ENCODE measurements around the gene RRP36.

Gene RRP36

DNA sequence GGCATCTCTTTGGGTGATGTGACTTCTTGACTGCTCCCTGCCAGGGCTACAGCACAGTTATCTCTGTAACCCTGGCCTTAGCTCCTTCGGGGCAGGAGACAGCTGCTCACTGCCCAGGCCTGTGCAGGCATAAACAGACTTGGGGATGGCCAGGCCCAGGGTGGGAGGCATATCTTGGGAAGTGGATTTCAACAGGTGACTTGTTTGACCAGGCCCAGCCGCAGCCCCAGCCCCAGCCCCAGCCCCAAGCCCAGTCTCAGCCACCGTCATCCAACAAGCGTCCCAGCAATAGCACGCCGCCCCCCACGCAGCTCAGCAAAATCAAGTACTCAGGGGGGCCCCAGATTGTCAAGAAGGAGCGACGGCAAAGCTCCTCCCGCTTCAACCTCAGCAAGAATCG, 15.2 kb upstream of the RRP36 start:
- TF ChIP-seq, protein P1, sequence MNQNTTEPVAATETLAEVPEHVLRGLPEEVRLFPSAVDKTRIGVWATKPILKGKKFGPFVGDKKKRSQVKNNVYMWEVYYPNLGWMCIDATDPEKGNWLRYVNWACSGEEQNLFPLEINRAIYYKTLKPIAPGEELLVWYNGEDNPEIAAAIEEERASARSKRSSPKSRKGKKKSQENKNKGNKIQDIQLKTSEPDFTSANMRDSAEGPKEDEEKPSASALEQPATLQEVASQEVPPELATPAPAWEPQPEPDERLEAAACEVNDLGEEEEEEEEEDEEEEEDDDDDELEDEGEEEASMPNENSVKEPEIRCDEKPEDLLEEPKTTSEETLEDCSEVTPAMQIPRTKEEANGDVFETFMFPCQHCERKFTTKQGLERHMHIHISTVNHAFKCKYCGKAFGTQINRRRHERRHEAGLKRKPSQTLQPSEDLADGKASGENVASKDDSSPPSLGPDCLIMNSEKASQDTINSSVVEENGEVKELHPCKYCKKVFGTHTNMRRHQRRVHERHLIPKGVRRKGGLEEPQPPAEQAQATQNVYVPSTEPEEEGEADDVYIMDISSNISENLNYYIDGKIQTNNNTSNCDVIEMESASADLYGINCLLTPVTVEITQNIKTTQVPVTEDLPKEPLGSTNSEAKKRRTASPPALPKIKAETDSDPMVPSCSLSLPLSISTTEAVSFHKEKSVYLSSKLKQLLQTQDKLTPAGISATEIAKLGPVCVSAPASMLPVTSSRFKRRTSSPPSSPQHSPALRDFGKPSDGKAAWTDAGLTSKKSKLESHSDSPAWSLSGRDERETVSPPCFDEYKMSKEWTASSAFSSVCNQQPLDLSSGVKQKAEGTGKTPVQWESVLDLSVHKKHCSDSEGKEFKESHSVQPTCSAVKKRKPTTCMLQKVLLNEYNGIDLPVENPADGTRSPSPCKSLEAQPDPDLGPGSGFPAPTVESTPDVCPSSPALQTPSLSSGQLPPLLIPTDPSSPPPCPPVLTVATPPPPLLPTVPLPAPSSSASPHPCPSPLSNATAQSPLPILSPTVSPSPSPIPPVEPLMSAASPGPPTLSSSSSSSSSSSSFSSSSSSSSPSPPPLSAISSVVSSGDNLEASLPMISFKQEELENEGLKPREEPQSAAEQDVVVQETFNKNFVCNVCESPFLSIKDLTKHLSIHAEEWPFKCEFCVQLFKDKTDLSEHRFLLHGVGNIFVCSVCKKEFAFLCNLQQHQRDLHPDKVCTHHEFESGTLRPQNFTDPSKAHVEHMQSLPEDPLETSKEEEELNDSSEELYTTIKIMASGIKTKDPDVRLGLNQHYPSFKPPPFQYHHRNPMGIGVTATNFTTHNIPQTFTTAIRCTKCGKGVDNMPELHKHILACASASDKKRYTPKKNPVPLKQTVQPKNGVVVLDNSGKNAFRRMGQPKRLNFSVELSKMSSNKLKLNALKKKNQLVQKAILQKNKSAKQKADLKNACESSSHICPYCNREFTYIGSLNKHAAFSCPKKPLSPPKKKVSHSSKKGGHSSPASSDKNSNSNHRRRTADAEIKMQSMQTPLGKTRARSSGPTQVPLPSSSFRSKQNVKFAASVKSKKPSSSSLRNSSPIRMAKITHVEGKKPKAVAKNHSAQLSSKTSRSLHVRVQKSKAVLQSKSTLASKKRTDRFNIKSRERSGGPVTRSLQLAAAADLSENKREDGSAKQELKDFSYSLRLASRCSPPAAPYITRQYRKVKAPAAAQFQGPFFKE (tag by site-specific recombination; IDR thresholded peaks at IDR 0.05; ENCODE audit: borderline replicate concordance) = no peak
- TF ChIP-seq SETDB1 (IDR thresholded peaks at IDR 0.05; ENCODE audit: insufficient read length, low read length) (no peak), ZNF354C (tag by site-specific recombination; IDR thresholded peaks at IDR 0.05; ENCODE audit: borderline replicate concordance, low read depth) (no peak), SP2 (tag by site-specific recombination; IDR thresholded peaks at IDR 0.05) (no peak), SCRT2 (tag by site-specific recombination; IDR thresholded peaks at IDR 0.05) (peak; percentile 85), ZNF792 (tag by site-specific recombination; IDR thresholded peaks at IDR 0.05) (no peak), ZBTB7A (tag by site-specific recombination; IDR thresholded peaks at IDR 0.05; ENCODE audit: low read depth) (no peak), KLF9 (tag by site-specific recombination; IDR thresholded peaks at IDR 0.05; ENCODE audit: low read depth) (no peak), ZBTB17 (tag by site-specific recombination; IDR thresholded peaks at IDR 0.05) (no peak)
- ChIA-PET POLR2A (interaction anchor here (1.5 to 1.7 kb wide), 3 partner anchors 10 to 22 kb away, joined by 3 to 11 read pairs (median 10); partner anchors contain the start of gene PPP2R5D), CTCF (interaction anchor here (0.6 to 0.8 kb wide), 3 partner anchors 94 to 502 kb away, joined by 3 to 5 read pairs (median 4); no protein-coding TSS in a partner anchor)
- no peak overlapping the region for H3K27ac ChIP-seq (ENCODE audit: extremely low read depth, low read depth, low read length)
- H3K4me3 ChIP-seq (ENCODE audit: low read depth, low read length) = no peak overlapping the region
- H3K36me3 ChIP-seq (ENCODE audit: control insufficient read depth in 2 of 2, insufficient read depth in 1 of 2, low read length in 2 of 2) = peaks cover 46 to 58% of the 10 kb centered on the region in 2 experiments
- H3K9me3 ChIP-seq (ENCODE audit: control insufficient read depth, insufficient read depth, low read depth, low read length) = no peaks in the 10 kb centered on the region
- no peaks in the 10 kb centered on the region for H3K4me1 ChIP-seq (ENCODE audit: control insufficient read depth, insufficient read depth, low read length)

DNA sequence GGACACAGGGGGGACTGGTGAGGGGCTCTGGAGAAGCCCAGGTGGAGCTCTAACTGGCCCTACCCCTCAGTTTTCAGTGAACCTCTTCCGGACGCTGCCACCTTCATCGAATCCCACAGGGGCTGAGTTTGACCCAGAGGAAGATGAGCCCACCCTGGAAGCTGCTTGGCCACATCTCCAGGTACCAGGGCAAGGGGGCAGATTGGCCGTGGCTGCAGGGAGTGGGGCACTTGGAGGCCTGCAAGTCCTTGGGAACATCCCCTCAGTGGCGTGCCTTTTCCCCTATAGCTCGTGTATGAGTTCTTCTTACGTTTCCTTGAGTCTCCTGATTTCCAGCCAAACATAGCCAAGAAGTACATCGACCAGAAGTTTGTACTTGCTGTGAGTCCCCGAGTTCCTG, 14.3 kb upstream of the RRP36 start:
- Histone ChIP-seq H3K4me1 (ENCODE audit: control insufficient read depth, insufficient read depth, low read length) (0 out of 2 replicates have a peak, but pooled peaks cover under 1% of the 10 kb centered on the region), H3K36me3 (ENCODE audit: control insufficient read depth in 2 of 2, insufficient read depth in 1 of 2, low read length in 2 of 2) (peaks cover 46 to 67% of the 10 kb centered on the region in 2 experiments), H3K9me3 (ENCODE audit: control insufficient read depth, insufficient read depth, low read depth, low read length) (no peaks in the 10 kb centered on the region), H3K4me3 (ENCODE audit: low read depth, low read length) (no peak overlapping the region), H3K27ac (ENCODE audit: extremely low read depth, low read depth, low read length) (no peak overlapping the region)
- POLR2A ChIA-PET = interaction anchor here (1.5 to 1.9 kb wide), 3 partner anchors 11 to 28 kb away, joined by 3 to 10 read pairs (median 6); partner anchors contain the start of genes PEX6 and PPP2R5D
- CTCF ChIA-PET = interaction anchor here (0.6 to 4.5 kb wide), 6 partner anchors 19 to 499 kb away, joined by 3 to 30 read pairs (median 4); partner anchors contain the start of gene DNPH1
- no peak for TF ChIP-seq ZNF155 (tag by site-specific recombination; IDR thresholded peaks at IDR 0.05)
- TF ChIP-seq ZNF174 (tag by site-specific recombination; IDR thresholded peaks at IDR 0.05) = no peak
- TF ChIP-seq, protein P2, sequence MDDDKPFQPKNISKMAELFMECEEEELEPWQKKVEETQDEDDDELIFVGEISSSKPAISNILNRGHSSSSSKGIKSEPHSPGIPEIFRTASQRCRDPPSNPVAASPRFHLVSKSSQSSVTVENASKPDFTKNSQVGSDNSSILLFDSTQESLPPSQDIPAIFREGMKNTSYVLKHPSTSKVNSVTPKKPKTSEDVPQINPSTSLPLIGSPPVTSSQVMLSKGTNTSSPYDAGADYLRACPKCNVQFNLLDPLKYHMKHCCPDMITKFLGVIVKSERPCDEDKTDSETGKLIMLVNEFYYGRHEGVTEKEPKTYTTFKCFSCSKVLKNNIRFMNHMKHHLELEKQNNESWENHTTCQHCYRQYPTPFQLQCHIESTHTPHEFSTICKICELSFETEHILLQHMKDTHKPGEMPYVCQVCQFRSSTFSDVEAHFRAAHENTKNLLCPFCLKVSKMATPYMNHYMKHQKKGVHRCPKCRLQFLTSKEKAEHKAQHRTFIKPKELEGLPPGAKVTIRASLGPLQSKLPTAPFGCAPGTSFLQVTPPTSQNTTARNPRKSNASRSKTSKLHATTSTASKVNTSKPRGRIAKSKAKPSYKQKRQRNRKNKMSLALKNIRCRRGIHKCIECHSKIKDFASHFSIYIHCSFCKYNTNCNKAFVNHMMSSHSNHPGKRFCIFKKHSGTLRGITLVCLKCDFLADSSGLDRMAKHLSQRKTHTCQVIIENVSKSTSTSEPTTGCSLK (tag by site-specific recombination; IDR thresholded peaks at IDR 0.05) = no peak
- TF ChIP-seq, protein P3, sequence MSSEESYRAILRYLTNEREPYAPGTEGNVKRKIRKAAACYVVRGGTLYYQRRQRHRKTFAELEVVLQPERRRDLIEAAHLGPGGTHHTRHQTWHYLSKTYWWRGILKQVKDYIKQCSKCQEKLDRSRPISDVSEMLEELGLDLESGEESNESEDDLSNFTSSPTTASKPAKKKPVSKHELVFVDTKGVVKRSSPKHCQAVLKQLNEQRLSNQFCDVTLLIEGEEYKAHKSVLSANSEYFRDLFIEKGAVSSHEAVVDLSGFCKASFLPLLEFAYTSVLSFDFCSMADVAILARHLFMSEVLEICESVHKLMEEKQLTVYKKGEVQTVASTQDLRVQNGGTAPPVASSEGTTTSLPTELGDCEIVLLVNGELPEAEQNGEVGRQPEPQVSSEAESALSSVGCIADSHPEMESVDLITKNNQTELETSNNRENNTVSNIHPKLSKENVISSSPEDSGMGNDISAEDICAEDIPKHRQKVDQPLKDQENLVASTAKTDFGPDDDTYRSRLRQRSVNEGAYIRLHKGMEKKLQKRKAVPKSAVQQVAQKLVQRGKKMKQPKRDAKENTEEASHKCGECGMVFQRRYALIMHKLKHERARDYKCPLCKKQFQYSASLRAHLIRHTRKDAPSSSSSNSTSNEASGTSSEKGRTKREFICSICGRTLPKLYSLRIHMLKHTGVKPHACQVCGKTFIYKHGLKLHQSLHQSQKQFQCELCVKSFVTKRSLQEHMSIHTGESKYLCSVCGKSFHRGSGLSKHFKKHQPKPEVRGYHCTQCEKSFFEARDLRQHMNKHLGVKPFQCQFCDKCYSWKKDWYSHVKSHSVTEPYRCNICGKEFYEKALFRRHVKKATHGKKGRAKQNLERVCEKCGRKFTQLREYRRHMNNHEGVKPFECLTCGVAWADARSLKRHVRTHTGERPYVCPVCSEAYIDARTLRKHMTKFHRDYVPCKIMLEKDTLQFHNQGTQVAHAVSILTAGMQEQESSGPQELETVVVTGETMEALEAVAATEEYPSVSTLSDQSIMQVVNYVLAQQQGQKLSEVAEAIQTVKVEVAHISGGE (tag by site-specific recombination; conservative IDR thresholded peaks at IDR 0.05; ENCODE audit: low read depth) = no peak
- TF ChIP-seq ZNF664 (tag by site-specific recombination; IDR thresholded peaks at IDR 0.05) = no peak
- TF ChIP-seq, protein P4, sequence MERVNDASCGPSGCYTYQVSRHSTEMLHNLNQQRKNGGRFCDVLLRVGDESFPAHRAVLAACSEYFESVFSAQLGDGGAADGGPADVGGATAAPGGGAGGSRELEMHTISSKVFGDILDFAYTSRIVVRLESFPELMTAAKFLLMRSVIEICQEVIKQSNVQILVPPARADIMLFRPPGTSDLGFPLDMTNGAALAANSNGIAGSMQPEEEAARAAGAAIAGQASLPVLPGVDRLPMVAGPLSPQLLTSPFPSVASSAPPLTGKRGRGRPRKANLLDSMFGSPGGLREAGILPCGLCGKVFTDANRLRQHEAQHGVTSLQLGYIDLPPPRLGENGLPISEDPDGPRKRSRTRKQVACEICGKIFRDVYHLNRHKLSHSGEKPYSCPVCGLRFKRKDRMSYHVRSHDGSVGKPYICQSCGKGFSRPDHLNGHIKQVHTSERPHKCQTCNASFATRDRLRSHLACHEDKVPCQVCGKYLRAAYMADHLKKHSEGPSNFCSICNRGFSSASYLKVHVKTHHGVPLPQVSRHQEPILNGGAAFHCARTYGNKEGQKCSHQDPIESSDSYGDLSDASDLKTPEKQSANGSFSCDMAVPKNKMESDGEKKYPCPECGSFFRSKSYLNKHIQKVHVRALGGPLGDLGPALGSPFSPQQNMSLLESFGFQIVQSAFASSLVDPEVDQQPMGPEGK (tag by site-specific recombination; IDR thresholded peaks at IDR 0.05) = no peak
- no peak for TF ChIP-seq TCF7L2 (IDR thresholded peaks at IDR 0.05; ENCODE audit: borderline replicate concordance, low read depth, low read length)
- no peak for TF ChIP-seq KLF8 (tag by site-specific recombination; IDR thresholded peaks at IDR 0.05)
- no peak for TF ChIP-seq ZNF292 (tag by site-specific recombination; IDR thresholded peaks at IDR 0.05; ENCODE audit: borderline replicate concordance, low read depth)
- TF ChIP-seq, protein P5, sequence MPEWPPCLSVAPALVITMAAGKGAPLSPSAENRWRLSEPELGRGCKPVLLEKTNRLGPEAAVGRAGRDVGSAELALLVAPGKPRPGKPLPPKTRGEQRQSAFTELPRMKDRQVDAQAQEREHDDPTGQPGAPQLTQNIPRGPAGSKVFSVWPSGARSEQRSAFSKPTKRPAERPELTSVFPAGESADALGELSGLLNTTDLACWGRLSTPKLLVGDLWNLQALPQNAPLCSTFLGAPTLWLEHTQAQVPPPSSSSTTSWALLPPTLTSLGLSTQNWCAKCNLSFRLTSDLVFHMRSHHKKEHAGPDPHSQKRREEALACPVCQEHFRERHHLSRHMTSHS (tag by site-specific recombination; IDR thresholded peaks at IDR 0.05) = no peak
- no peak for TF ChIP-seq ZNF558 (tag by site-specific recombination; IDR thresholded peaks at IDR 0.05)
